HG03103 (cell line): Measurements from ENCODE around the gene CDYL2.

Experiments
- ATAC-seq: cut with Tn5 transposase; IDR thresholded peaks from one replicate; pipeline ENCODE4 v1.9.1; 2021; ENCODE audit warnings: low read depth; ENCODE audit not compliant: unreplicated experiment

CDYL2 gene

GRCh38 chr16:80711406-80711805 lies 93.0 kb downstream of the CDYL2 start:
- no peak for ATAC-seq

GRCh38 chr16:80710918-80711317 lies 93.5 kb downstream of the CDYL2 start:
- ATAC-seq, result no peak

GRCh38 chr16:80708823-80709222 lies 95.6 kb downstream of the CDYL2 start:
- ATAC-seq, result no peak

- ATAC-seq, result no peak
Measured at GRCh38 chr16:80707686-80708085, 96.7 kb downstream of the CDYL2 start.

GRCh38 chr16:80705596-80705995 lies 98.8 kb downstream of the CDYL2 start:
- no peak for ATAC-seq

GRCh38 chr16:80704751-80705505 lies 99.5 kb downstream of the CDYL2 start:
- ATAC-seq, result no peak

- ATAC-seq, result no peak
Measured at GRCh38 chr16:80703131-80704071, 101.0 kb downstream of the CDYL2 start.

GRCh38 chr16:80702696-80703095 lies 101.7 kb downstream of the CDYL2 start:
- no peak for ATAC-seq

- ATAC-seq, result no peak
Measured at GRCh38 chr16:80700558-80700957, 103.8 kb downstream of the CDYL2 start.

GRCh38 chr16:80695020-80695419 lies 109.4 kb downstream of the CDYL2 start:
- ATAC-seq, result no peak

GRCh38 chr16:80693553-80693952 lies 110.8 kb downstream of the CDYL2 start:
- ATAC-seq, result no peak

- no peak for ATAC-seq
Measured at GRCh38 chr16:80692270-80692669, 112.1 kb downstream of the CDYL2 start.

- ATAC-seq, result no peak
Measured at GRCh38 chr16:80691111-80691741, 113.2 kb downstream of the CDYL2 start.

- no peak for ATAC-seq
Measured at GRCh38 chr16:80689487-80689886, 114.9 kb downstream of the CDYL2 start.

- ATAC-seq, result no peak
Measured at GRCh38 chr16:80687606-80688005, 116.8 kb downstream of the CDYL2 start.

- no peak for ATAC-seq
Measured at GRCh38 chr16:80684906-80685305, 119.5 kb downstream of the CDYL2 start.

GRCh38 chr16:80684136-80684765 lies 120.1 kb downstream of the CDYL2 start:
- ATAC-seq, result no peak

- no peak for ATAC-seq
Measured at GRCh38 chr16:80683646-80684045, 120.8 kb downstream of the CDYL2 start.

- no peak for ATAC-seq
Measured at GRCh38 chr16:80682421-80683070, 121.9 kb downstream of the CDYL2 start.

GRCh38 chr16:80681436-80681835 lies 123.0 kb downstream of the CDYL2 start:
- ATAC-seq, result no peak
